Muscle layer of colon (tissue), 2 donors: ENCODE measurements around the gene SRSF10.
"Not testable (repeated sequence)": the region's sequence is repeated elsewhere in the genome, so short reads cannot be mapped to it uniquely, and the experiment has no call there.

Source experiments
- H3K27ac ChIP-seq: one replicate; pipeline ENCODE4 v1.7.0; 2013; ENCODE audit warnings: low read depth, mild to moderate bottlenecking, low read length, moderate library complexity
- H3K27me3 ChIP-seq, 2 donors: one replicate each; pipeline ENCODE4 v1.7.0; 2013; ENCODE audit warnings: low read length in 2 of 2, mild to moderate bottlenecking in 2 of 2; ENCODE audit not compliant: insufficient read depth in 2 of 2, control insufficient read depth in 1 of 2
- H3K36me3 ChIP-seq: one replicate; pipeline ENCODE4 v1.7.0; 2013; ENCODE audit warnings: mild to moderate bottlenecking, low read length; ENCODE audit not compliant: insufficient read depth
- H3K4me1 ChIP-seq: one replicate; pipeline ENCODE4 v1.7.0; 2013; ENCODE audit warnings: mild to moderate bottlenecking, low read length; ENCODE audit not compliant: insufficient read depth
- H3K4me3 ChIP-seq, 2 donors: one replicate each; pipeline ENCODE4 v1.7.0; 2013; ENCODE audit warnings: low read length in 2 of 2, low read depth in 1 of 2, mild to moderate bottlenecking in 1 of 2, moderate library complexity in 1 of 2
- H3K9ac ChIP-seq: one replicate; pipeline ENCODE4 v1.7.0; 2013; ENCODE audit warnings: low read length
- H3K9me3 ChIP-seq: one replicate; pipeline ENCODE4 v1.7.0; 2013; ENCODE audit warnings: mild to moderate bottlenecking, low read length
- donor health status: abdominal sarcoma.
- donor health status: Adenocarcinoma of cecum.

SRSF10 gene

GRCh38 chr1:24010650-24011049 lies 30.5 kb upstream of the SRSF10 start:
- no peak overlapping the region for H3K9ac ChIP-seq

DNA sequence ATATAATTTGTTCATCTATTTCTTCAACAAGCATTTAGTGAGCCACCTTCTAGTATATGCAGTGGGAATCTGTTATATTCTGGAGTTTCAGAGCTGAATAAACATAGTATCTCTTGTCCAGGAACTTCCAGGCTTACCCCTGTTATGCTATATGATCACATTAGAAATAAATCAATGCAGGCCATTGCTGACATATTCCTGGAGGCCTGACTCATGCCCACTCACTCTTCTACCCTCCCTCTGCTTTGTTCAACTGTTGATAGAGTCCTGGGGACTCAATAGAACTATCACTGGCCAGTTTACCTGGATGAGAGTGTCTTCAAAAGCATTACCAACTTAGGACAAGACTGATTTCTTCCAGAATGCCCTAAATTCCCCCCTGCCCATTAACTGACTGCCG lies 29.3 kb upstream of the SRSF10 start:
- Histone ChIP-seq H3K9me3 (no peaks in the 10 kb centered on the region), H3K4me1 (no peaks in the 10 kb centered on the region), H3K4me3 (no peak overlapping the region), H3K27me3 (no peaks in the 10 kb centered on the region), H3K36me3 (no peaks in the 10 kb centered on the region), H3K27ac (no peak overlapping the region), H3K9ac (no peak overlapping the region)

More at GRCh38 chr1:24010650-24011049, 30.5 kb upstream of the SRSF10 start:
- H3K4me3 ChIP-seq: no peak overlapping the region
- no peaks in the 10 kb centered on the region for H3K36me3 ChIP-seq
- H3K27ac ChIP-seq: no peak overlapping the region
- H3K9me3 ChIP-seq: no peaks in the 10 kb centered on the region
- no peaks in the 10 kb centered on the region for H3K27me3 ChIP-seq
- peaks cover 7% of the 10 kb centered on the region for H3K4me1 ChIP-seq

- H3K9me3 ChIP-seq, H3K27ac ChIP-seq, H3K4me1 ChIP-seq, H3K4me3 ChIP-seq, H3K36me3 ChIP-seq, H3K27me3 ChIP-seq, H3K9ac ChIP-seq: not testable (repeated sequence)
Observed at GRCh38 chr1:24008574-24009184, 28.6 kb upstream of the SRSF10 start.

DNA sequence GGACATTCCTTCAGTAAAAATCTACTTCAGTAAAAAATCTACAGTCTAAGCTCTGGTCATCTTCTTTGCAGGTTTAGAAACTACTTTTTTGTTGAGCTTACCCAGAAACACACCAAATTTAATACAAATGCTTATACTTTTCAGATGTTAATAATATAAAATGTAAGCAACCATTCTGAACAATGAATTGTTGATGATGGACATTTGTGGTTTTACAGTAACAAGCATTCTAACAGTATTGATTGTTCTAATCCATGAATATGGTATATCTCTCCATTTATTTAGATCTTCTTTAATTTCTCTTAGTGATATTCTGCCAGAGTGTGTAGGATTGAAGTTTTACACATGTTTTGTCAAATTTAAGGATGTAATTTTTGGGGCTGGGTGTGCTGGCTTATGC lies 27.0 kb upstream of the SRSF10 start:
- Histone ChIP-seq H3K27ac (no peak overlapping the region), H3K36me3 (no peaks in the 10 kb centered on the region), H3K27me3 (no peaks in the 10 kb centered on the region), H3K4me3 (no peak overlapping the region), H3K4me1 (no peaks in the 10 kb centered on the region), H3K9ac (no peak overlapping the region), H3K9me3 (no peaks in the 10 kb centered on the region)

DNA sequence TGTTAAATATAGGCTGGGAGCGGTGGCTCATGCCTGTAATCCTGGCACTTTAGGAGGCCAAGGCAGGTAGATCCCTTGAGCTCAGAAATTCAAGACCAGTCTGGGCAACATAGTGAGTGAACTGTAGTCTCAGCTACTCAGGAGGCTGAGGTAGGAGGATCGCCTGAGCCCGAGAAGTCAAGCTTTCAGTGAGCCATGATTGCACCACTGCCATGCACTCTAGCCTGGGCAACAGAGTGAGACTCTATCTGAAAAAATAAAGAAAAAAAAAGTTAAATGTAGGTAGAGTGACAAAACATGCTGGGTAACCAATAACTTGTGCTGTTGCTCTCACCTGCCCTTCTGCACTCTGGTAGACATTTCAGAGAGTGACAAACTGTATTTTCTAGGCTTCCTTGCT lies 25.0 kb upstream of the SRSF10 start:
- Histone ChIP-seq H3K36me3 (no peaks in the 10 kb centered on the region), H3K9ac (no peak overlapping the region), H3K4me3 (no peak overlapping the region), H3K4me1 (no peaks in the 10 kb centered on the region), H3K27ac (no peak overlapping the region), H3K9me3 (no peaks in the 10 kb centered on the region), H3K27me3 (no peaks in the 10 kb centered on the region)

GRCh38 chr1:24004132-24004531 lies 24.0 kb upstream of the SRSF10 start:
- no peaks in the 10 kb centered on the region for H3K9me3 ChIP-seq
- H3K27ac ChIP-seq: no peak overlapping the region
- no peaks in the 10 kb centered on the region for H3K27me3 ChIP-seq
- no peaks in the 10 kb centered on the region for H3K4me1 ChIP-seq
- H3K36me3 ChIP-seq: no peaks in the 10 kb centered on the region
- no peak overlapping the region for H3K9ac ChIP-seq
- H3K4me3 ChIP-seq: no peak overlapping the region

- Histone ChIP-seq H3K4me3 (no peak overlapping the region), H3K4me1 (no peaks in the 10 kb centered on the region), H3K9me3 (no peaks in the 10 kb centered on the region), H3K9ac (no peak overlapping the region), H3K36me3 (no peaks in the 10 kb centered on the region), H3K27ac (no peak overlapping the region), H3K27me3 (no peaks in the 10 kb centered on the region)
Observed at GRCh38 chr1:24003331-24003972, 23.3 kb upstream of the SRSF10 start.

DNA sequence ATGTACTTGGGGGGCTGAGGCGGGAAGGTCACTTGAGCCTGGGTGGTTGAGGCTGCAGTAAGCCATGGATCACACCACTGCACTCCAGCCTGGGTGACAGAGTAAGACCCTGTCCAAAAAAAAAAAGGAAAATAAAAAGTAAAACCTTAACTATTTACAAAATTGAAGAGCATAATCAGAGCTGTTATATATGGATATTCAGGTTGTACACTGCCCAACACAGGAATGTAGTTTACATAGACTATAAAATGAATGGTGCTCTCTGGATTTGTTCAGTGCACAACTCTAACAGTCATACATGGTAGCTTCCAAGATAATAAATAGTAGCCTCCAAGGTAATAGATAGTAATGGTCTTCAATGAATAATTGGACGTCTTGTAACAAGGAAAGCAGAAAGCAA lies 22.6 kb upstream of the SRSF10 start:
- Histone ChIP-seq H3K27ac (no peak overlapping the region), H3K36me3 (no peaks in the 10 kb centered on the region), H3K27me3 (no peaks in the 10 kb centered on the region), H3K9me3 (no peaks in the 10 kb centered on the region), H3K4me3 (no peak overlapping the region), H3K4me1 (no peaks in the 10 kb centered on the region), H3K9ac (no peak overlapping the region)

GRCh38 chr1:23999156-23999671 lies 19.1 kb upstream of the SRSF10 start:
- Histone ChIP-seq H3K27me3 (no peaks in the 10 kb centered on the region), H3K4me1 (no peaks in the 10 kb centered on the region), H3K9me3 (no peaks in the 10 kb centered on the region), H3K36me3 (no peaks in the 10 kb centered on the region), H3K4me3 (no peak overlapping the region), H3K27ac (no peak overlapping the region), H3K9ac (no peak overlapping the region)

DNA sequence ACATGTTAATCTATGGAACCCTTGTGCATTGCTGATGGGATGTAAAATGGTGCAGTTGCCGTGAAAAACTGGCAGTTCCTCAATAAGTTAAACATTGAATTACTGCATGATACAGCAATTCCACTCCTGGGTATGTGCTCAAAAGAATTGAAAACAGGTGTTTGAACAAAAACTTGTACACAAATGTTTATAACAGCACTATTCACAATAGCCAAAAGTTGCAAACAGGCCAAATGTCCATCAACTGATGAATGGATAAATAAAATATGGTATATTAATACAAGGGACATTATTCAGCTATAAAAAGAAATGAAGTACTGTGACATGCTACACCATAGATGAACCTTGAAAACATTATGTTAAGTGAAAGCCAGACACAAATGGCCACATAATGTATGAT lies 17.7 kb upstream of the SRSF10 start:
- no peak overlapping the region for H3K9ac ChIP-seq
- no peak overlapping the region for H3K4me3 ChIP-seq
- no peaks in the 10 kb centered on the region for H3K27me3 ChIP-seq
- H3K4me1 ChIP-seq: no peaks in the 10 kb centered on the region
- H3K9me3 ChIP-seq: no peaks in the 10 kb centered on the region
- H3K36me3 ChIP-seq: no peaks in the 10 kb centered on the region
- no peak overlapping the region for H3K27ac ChIP-seq

GRCh38 chr1:23996700-23997229 lies 16.6 kb upstream of the SRSF10 start:
- Histone ChIP-seq H3K4me3 (no peak overlapping the region), H3K4me1 (no peaks in the 10 kb centered on the region), H3K36me3 (no peaks in the 10 kb centered on the region), H3K9me3 (no peaks in the 10 kb centered on the region), H3K9ac (no peak overlapping the region), H3K27ac (no peak overlapping the region), H3K27me3 (no peaks in the 10 kb centered on the region)

GRCh38 chr1:23995431-23995837 lies 15.3 kb upstream of the SRSF10 start:
- no peaks in the 10 kb centered on the region for H3K27me3 ChIP-seq
- H3K4me1 ChIP-seq: no peaks in the 10 kb centered on the region
- H3K27ac ChIP-seq: no peak overlapping the region

More at GRCh38 chr1:23995431-23995837, 15.3 kb upstream of the SRSF10 start:
- no peaks in the 10 kb centered on the region for H3K36me3 ChIP-seq
- H3K9me3 ChIP-seq: no peaks in the 10 kb centered on the region
- H3K4me3 ChIP-seq: no peak overlapping the region
- H3K9ac ChIP-seq: no peak overlapping the region
